ENCODE results near the gene CILP2.

The CILP2 gene

GRCh38 chr19:19542507-19542906 lies 4.4 kb downstream of the CILP2 start:
- H3K4me2 ChIP-seq (ENCODE audit: low read depth, low read length, poor library complexity, severe bottlenecking) = no peak overlapping the region
- TF ChIP-seq EZH2phosphoT487 (IDR thresholded peaks at IDR 0.05; ENCODE audit: borderline replicate concordance) = no peak
- no peak for TF ChIP-seq CTCF (conservative IDR thresholded peaks at IDR 0.05; ENCODE audit: low read length)
- H3K79me2 ChIP-seq (ENCODE audit: insufficient read depth, low read length) = no peaks in the 10 kb centered on the region
- no peaks in the 10 kb centered on the region for H3F3A ChIP-seq (ENCODE audit: low read depth)
- no peaks in the 10 kb centered on the region for H3K36me3 ChIP-seq (ENCODE audit: insufficient read depth, low read length)
- no peaks in the 10 kb centered on the region for H3K27me3 ChIP-seq (ENCODE audit: insufficient read depth, low read length, poor library complexity, severe bottlenecking)
- H3K9me3 ChIP-seq (ENCODE audit: insufficient read depth, low read depth, low read length) = no peaks in the 10 kb centered on the region
- H2AFZ ChIP-seq (ENCODE audit: low read length) = no peak overlapping the region
- H3K4me1 ChIP-seq (ENCODE audit: insufficient read depth, low read length, poor library complexity, severe bottlenecking) = no peaks in the 10 kb centered on the region
- no peaks in the 10 kb centered on the region for H3K9me2 ChIP-seq (replicated peaks; ENCODE audit: low read depth, low read length)
- no peaks in the 10 kb centered on the region for H4K20me1 ChIP-seq (ENCODE audit: insufficient read depth, low read length, poor library complexity, severe bottlenecking)
- H3K9ac ChIP-seq (ENCODE audit: low read depth, low read length, poor library complexity, severe bottlenecking) = no peak overlapping the region
- no peak overlapping the region for H3K4me3 ChIP-seq (ENCODE audit: low read length, poor library complexity, severe bottlenecking)

- no peak for TF ChIP-seq EZH2phosphoT487 (IDR thresholded peaks at IDR 0.05; ENCODE audit: borderline replicate concordance)
- TF ChIP-seq CTCF (conservative IDR thresholded peaks at IDR 0.05; ENCODE audit: low read length) = no peak
- Histone ChIP-seq H3K79me2 (ENCODE audit: insufficient read depth, low read length) (no peaks in the 10 kb centered on the region), H3K4me3 (ENCODE audit: low read length, poor library complexity, severe bottlenecking) (no peak overlapping the region), H3K9ac (ENCODE audit: low read depth, low read length, poor library complexity, severe bottlenecking) (no peak overlapping the region), H3F3A (ENCODE audit: low read depth) (no peaks in the 10 kb centered on the region), H3K27me3 (ENCODE audit: insufficient read depth, low read length, poor library complexity, severe bottlenecking) (no peaks in the 10 kb centered on the region), H3K4me2 (ENCODE audit: low read depth, low read length, poor library complexity, severe bottlenecking) (no peak overlapping the region), H3K9me2 (replicated peaks; ENCODE audit: low read depth, low read length) (no peaks in the 10 kb centered on the region), H3K9me3 (ENCODE audit: insufficient read depth, low read depth, low read length) (no peaks in the 10 kb centered on the region), H3K4me1 (ENCODE audit: insufficient read depth, low read length, poor library complexity, severe bottlenecking) (no peaks in the 10 kb centered on the region), H4K20me1 (ENCODE audit: insufficient read depth, low read length, poor library complexity, severe bottlenecking) (no peaks in the 10 kb centered on the region), H2AFZ (ENCODE audit: low read length) (no peak overlapping the region), H3K36me3 (ENCODE audit: insufficient read depth, low read length) (no peaks in the 10 kb centered on the region)
Observed at GRCh38 chr19:19543101-19543500, 5.0 kb downstream of the CILP2 start.

GRCh38 chr19:19543640-19544039 lies 5.6 kb downstream of the CILP2 start:
- H3K9me3 ChIP-seq (ENCODE audit: insufficient read depth, low read depth, low read length) = no peaks in the 10 kb centered on the region
- no peaks in the 10 kb centered on the region for H3K79me2 ChIP-seq (ENCODE audit: insufficient read depth, low read length)
- H3K9me2 ChIP-seq (replicated peaks; ENCODE audit: low read depth, low read length) = no peaks in the 10 kb centered on the region
- no peaks in the 10 kb centered on the region for H4K20me1 ChIP-seq (ENCODE audit: insufficient read depth, low read length, poor library complexity, severe bottlenecking)
- no peak overlapping the region for H3K4me2 ChIP-seq (ENCODE audit: low read depth, low read length, poor library complexity, severe bottlenecking)
- H3K36me3 ChIP-seq (ENCODE audit: insufficient read depth, low read length) = no peaks in the 10 kb centered on the region
- TF ChIP-seq CTCF (conservative IDR thresholded peaks at IDR 0.05; ENCODE audit: low read length) (no peak), EZH2phosphoT487 (IDR thresholded peaks at IDR 0.05; ENCODE audit: borderline replicate concordance) (no peak)
- H3F3A ChIP-seq (ENCODE audit: low read depth) = no peaks in the 10 kb centered on the region
- H2AFZ ChIP-seq (ENCODE audit: low read length) = no peak overlapping the region
- H3K4me3 ChIP-seq (ENCODE audit: low read length, poor library complexity, severe bottlenecking) = no peak overlapping the region
- no peaks in the 10 kb centered on the region for H3K4me1 ChIP-seq (ENCODE audit: insufficient read depth, low read length, poor library complexity, severe bottlenecking)
- no peak overlapping the region for H3K9ac ChIP-seq (ENCODE audit: low read depth, low read length, poor library complexity, severe bottlenecking)
- H3K27me3 ChIP-seq (ENCODE audit: insufficient read depth, low read length, poor library complexity, severe bottlenecking) = no peaks in the 10 kb centered on the region
